ENCODE measurements around the gene FLYWCH1.

Gene FLYWCH1

DNA sequence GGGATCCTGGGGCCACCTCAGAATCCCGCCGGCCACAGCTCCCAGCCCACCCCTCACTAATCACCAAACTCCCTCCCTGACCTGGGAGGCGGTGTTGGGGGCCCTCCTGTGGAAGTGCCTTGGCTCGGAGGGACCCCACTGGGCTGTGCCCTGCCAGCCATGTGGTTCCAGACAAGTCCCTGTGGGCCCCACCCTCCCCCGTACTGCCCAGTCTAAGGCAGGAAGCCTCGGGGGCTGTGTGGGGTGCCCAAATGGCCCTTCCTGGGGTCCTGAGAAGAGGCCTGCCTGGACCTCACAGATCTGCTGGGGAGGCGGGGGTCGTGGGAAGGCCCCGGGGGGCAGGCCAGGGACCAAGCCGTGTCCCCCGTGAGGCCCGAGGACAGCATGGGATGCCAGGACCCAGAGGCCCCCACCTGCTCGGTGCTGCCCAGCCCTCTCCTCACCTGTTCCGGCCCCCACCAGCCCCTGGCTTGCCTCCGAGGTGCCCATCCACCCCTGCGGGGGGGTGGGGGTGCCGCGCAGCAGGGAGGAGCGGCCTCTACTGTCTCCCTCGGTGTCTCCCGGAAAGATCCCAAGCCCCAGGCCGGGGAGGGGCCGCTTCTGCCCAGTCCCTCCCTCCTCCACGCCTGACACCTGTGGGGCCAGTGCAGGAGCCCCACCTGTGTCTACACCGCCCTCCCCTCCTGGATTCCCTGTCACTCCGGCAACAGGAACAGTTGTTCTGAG is 43.1 kb downstream of the FLYWCH1 start:
- no peak for DNase-seq

GRCh38 chr16:2955438-2955778 is 43.7 kb downstream of the FLYWCH1 start:
- no peak for DNase-seq

DNA sequence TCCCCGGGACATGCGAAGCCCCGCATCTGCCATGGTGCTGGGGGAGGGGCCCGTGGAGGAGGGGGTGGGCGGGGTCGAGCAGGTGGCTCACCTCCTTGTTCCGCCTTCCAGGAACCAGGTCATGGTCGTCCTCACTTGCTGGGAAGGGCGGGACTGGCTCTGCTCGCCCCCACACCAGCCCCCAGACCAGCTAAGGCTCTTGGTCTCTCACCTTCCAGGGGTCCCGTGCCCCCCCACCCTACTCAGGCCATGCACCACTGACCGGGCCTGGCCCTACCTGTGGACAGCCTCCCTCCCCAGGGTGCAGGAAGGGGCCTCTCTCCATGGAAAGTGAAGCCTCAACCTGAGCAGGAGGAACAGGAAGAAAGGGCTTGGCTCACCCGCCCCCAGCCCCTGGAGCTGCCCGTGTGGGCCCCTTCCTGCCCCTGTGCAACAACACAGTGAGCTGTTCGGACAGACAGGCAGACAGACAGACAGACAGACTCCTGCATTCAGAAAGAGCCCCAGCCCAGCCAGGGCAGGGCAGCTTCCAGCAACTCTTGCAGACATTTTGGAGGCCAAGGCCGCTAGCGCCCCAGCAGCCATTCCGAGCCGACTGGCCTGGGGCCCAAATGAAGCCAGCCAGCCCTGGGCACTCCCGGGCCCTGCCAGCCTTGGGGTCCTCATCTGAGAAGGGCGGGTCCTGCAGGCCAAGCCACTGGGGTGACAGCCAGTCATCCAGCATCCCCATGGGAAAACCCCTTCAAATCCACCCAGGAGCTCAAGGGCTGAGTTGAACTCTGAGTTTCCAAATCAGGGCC is 44.2 kb downstream of the FLYWCH1 start:
- no peak for DNase-seq

- no peak for DNase-seq
Observed at GRCh38 chr16:2956579-2956956, 44.8 kb downstream of the FLYWCH1 start.

GRCh38 chr16:2959206-2959605 is 47.5 kb downstream of the FLYWCH1 start:
- no peak for DNase-seq

- no peak for DNase-seq
Observed at GRCh38 chr16:2960183-2961010, 48.7 kb downstream of the FLYWCH1 start.

GRCh38 chr16:2962334-2963073 is 50.8 kb downstream of the FLYWCH1 start:
- no peak for DNase-seq

DNA sequence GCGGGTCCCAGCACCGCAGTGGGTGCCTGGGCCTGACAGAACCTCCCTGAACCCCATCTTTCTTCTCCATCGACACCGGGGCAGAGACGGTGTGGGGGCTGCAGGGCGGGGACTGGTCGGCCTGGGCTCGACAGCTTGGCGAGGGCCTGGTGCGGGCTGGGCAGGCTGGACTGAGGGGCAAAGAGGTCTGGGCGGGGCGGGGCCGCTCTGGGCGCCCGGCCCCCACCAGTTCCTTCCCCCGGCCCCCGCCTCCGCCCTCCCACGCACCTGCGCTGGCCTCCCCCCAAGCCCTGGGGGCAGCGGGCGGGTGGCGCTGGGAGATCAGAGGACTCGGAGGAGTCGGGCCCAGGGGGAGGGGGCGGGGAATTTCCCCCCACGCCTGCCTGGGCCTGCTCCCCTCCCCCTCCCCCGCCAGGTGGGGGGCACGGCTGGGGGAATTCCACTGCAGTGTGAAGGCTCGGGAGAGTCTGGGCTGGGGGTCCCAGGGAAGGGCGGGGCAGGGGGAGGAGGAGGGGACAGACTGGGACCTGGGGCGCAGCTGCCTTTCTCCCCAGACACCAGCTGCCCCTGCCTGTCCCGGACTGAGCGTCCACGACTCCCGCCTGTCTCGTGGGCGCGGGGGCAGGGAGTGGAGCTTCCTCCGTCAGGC is 51.5 kb downstream of the FLYWCH1 start:
- DNase-seq, result peak; percentile 21

DNA sequence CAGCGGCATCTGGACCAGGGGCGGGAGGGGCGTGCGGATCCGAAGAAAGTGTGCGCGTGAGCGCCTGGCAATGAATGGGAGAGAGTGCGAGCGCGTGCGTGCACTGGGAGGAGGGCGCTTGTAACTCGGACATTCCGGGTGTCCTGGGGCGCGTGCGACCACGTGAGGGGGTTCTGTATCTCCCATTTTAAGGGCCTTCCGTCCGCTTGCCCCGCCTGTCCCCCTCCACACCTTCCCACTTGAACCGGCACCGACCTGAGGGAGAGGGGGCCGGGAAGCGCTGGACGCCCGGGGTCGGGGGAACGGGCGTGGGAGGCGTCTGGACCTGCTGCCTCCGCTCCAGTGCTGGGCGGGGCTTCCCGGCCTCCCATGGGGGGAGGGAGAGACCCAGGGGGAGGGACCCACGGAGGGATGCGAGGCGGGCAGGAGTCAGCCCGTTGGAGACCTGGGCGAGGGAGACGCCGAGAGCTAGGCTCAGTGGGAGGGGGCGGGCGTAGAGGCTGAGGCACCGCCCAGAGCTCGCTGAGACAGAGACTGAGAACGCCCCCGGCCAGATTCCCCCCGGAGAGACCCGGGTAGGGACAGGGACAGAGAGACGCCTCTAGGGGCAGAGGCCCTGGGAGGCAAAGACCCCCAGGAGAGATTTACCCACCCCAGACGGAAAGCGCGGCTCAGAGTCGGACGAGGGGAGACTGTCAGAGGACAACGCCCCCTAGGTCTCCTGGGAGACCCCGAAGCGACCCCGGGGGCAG is 52.2 kb downstream of the FLYWCH1 start, which contains the start of gene KREMEN2:
TSS of gene KREMEN2 (plus strand) at position 553 of the 752 bp plus-strand sequence. CDS start 246 bp downstream, outside the sequence.
- peak; percentile 55 for DNase-seq

DNA sequence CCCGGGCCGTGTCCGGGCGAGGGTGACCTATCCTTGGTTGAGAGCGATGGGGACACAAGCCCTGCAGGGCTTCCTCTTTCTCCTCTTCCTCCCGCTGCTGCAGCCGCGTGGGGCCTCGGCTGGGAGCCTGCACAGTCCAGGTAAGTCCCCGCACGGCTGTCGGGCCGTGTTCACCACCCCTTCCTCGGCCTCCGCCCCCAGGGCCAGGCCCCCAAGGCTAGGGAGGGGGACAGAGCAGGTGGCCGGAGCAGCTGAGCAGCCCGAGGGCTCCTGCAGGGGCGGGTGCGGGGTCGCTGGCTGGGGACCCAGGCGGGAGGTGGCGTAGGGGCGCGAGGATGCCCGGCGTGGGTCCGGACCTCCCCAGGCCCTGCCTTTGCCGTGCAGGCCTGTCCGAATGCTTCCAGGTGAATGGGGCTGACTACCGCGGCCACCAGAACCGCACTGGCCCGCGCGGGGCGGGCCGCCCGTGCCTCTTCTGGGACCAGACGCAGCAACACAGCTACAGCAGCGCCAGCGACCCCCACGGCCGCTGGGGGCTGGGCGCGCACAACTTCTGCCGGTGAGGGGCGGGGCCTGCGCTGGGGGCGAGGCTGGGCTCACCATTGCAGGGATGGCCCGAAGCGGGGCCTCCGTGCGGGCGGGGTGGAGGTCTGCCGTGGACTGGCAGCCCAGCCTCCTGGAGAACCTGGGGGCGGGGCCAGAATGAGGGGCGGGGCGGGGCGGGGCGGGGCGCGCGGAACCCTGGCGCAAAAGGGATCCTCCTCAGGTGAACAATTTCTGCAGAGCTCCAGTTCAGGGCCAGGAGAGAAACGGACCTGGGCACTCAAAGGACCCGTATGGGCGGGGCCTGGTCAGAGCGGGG is 53.0 kb downstream of the FLYWCH1 start:
- DNase-seq, result peak; percentile 67

- no peak for DNase-seq
Observed at GRCh38 chr16:2966043-2966807, 54.5 kb downstream of the FLYWCH1 start.

- no peak for DNase-seq
Observed at GRCh38 chr16:2966808-2967191, 55.1 kb downstream of the FLYWCH1 start.

GRCh38 chr16:2967211-2967631 is 55.5 kb downstream of the FLYWCH1 start:
- no peak for DNase-seq

DNA sequence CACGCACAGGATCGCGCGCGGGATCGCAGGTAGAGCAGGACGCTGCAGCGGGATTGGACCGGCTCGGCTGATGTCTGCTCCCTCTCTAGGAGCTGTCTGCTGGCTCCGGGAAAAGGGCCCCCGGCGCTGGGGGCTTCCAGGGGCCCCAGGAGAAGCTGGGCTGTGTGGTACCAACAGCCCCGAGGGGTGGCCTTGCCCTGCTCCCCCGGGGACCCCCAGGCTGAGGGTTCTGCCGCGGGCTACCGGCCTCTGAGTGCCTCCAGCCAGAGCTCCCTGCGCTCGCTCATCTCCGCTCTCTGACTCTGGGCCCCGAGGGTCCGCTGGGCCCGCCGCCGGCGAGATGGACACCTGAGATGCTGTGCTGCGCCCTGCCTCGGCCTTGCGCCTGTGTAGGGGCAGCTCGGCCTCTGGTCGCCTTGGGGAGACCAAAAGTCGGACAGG is 56.0 kb downstream of the FLYWCH1 start:
- DNase-seq, result no peak

- DNase-seq, result no peak
Observed at GRCh38 chr16:2968368-2968737, 56.6 kb downstream of the FLYWCH1 start.

DNA sequence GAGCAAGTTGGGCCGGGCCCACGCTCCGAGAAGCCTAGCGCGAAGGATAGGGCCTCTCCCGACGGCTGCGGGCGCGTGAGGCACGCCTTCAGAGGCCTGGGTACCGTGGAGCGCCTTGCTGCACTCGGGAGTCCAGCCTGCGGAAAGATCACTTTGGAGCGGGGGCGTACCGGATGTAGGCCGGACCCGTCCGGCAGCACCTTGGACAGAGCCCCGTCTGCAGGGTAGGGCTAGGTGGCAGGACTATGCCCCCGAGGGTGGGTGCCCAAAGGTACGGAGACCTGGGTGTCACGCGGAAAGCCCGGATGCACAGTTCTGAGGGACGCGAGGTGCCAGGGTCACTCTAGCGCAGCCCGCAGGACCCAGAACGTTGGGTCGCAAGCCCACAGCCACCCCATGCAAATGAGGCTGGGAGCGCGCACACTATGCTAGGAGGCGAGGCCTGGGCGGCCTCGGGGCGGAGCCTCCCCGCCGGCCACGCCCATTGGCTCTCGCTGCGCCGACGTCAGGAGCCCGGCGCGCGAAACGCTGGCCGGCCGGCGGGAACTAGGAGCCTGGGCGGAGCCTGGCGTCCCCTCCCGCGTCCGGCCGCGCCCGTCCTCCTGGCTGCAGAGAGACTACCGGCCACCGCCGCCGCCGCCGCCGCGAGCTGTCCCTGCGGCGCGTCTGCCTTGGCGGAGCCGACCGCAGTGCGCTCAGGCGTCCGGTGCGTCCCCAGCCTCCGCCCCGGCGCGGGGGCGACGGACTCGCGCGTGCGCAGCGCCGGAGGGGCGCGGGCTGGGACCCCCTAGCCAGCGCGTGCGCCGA is 57.2 kb downstream of the FLYWCH1 start, which contains the start of gene PAQR4:
TSS of gene PAQR4 (plus strand) at position 611 of the 807 bp plus-strand sequence. CDS start 327 bp downstream, outside the sequence.
- peak; percentile 81 for DNase-seq

DNA sequence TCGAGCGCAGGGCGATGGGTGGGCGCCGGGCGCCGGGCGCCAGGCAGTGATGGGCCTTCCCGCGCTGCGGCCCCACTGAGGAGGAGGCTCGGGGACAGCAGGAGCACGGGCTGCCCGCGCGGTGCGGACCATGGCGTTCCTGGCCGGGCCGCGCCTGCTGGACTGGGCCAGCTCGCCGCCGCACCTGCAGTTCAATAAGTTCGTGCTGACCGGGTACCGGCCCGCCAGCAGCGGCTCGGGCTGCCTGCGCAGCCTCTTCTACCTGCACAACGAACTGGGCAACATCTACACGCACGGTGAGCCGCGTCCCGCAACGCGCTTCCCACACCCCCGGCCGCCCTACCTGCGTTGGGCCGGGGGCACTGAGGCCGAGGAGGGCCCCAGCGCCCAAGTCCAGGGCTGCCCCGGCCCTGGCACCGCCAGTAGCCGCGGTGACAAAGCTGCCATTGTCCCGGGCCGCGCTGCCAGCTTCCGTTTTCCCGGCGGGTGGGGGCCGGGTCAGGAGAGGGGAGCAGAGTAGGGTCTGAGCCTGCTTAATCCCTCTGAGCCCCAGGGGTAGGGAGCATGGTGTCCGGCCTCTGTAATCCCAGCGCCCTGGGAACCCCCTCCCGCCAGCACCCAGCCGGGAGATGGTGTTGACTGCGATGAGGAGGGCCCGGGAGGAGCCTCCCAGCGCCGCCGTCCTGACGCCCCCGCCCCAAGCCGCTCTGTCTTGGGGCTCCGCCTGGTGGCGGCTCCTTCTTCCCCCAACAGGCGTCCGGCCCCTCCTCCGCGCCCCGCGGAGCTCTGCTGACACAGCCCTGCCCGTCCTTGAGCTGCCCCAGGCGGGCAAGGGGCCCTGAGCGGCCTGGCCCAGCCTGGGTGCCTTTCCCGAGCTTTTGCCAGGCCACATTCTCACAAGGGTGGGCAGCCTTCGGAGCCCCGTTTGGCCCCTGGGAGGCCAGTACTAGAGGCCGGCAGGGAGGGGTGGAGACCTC is 58.1 kb downstream of the FLYWCH1 start:
- peak; percentile 80 for DNase-seq
